Caco-2 (cell line): ENCODE measurements around the gene CMBL. TPM values are rescaled to one million over a fixed set of nuclear protein-coding genes. Genes with fewer than 3 reads are reported as not detected.

ENCODE experiments used
- BruUV-seq: library from RNA; stranded (reverse); fragments of 400-500 nt; replicated peaks from 2 replicates; lab custom pipeline; 2021; lab: Mats Ljungman, UMichigan
- CTCF ChIA-PET: fragments of 300-600 bp; sonication (Branson Sonifier 250); formaldehyde crosslinking; loops from one replicate; lab custom pipeline; 2022; ENCODE audit warnings: antibody characterized with exemption; lab: Charles Lee
- POLR2A ChIA-PET: fragments of 300-600 bp; sonication (Branson Sonifier 250); formaldehyde crosslinking; loops from one replicate; lab custom pipeline; 2022; ENCODE audit warnings: antibody characterized with exemption; lab: Charles Lee
- DNase-seq, 2 experiments: peaks; one replicate each; pipeline versions ENCODE4 v3.0.0 to v3.0.0-alpha.2; 2020 to 2022
- H3K27me3 ChIP-seq: replicated peaks from 2 replicates; pipeline ENCODE4 v1.6.0; 2011; ENCODE audit warnings: low read length; ENCODE audit not compliant: control insufficient read depth, insufficient read depth
- H3K36me3 ChIP-seq: 2 replicates; pipeline ENCODE4 v1.5.1; 2011; ENCODE audit warnings: low read length; ENCODE audit not compliant: control insufficient read depth, insufficient read depth
- H3K4me1 ChIP-seq: fragments of 250-450 bp; sonication (Bioruptor Pico); 2 replicates; pipeline ENCODE4 v1.5.1; 2020; ENCODE audit warnings: mild to moderate bottlenecking
- H3K4me3 ChIP-seq: 2 replicates; pipeline ENCODE4 v1.5.1; 2011; ENCODE audit warnings: low read depth, mild to moderate bottlenecking, control low read depth, low read length
- H3K9me3 ChIP-seq: fragments of 250-450 bp; sonication (Bioruptor Pico); 2 replicates; pipeline ENCODE4 v1.5.1; 2020; ENCODE audit warnings: mild to moderate bottlenecking, moderate library complexity
- H3K27ac Mint-ChIP-seq: one replicate; pipeline ENCODE4 v1.8.0; 2022; ENCODE audit warnings: mixed read lengths; ENCODE audit not compliant: unreplicated experiment
- H3K27me3 Mint-ChIP-seq: one replicate; pipeline ENCODE4 v1.8.0; 2022; ENCODE audit warnings: mixed read lengths; ENCODE audit not compliant: insufficient read depth, unreplicated experiment
- H3K36me3 Mint-ChIP-seq: one replicate; pipeline ENCODE4 v1.8.0; 2022; ENCODE audit warnings: mild to moderate bottlenecking, mixed read lengths; ENCODE audit not compliant: insufficient read depth, unreplicated experiment
- H3K4me1 Mint-ChIP-seq: one replicate; pipeline ENCODE4 v1.8.0; 2022; ENCODE audit warnings: low read depth, mixed read lengths; ENCODE audit not compliant: unreplicated experiment
- H3K4me3 Mint-ChIP-seq: one replicate; pipeline ENCODE4 v1.8.0; 2022; ENCODE audit warnings: mild to moderate bottlenecking, moderate library complexity, mixed read lengths; ENCODE audit not compliant: unreplicated experiment
- H3K9me3 Mint-ChIP-seq: one replicate; pipeline ENCODE4 v1.8.0; 2022; ENCODE audit warnings: mixed read lengths; ENCODE audit not compliant: unreplicated experiment
- intact Hi-C: fragments of 100-400 bp; cut with micrococcal nuclease; formaldehyde crosslinking; loops from one replicate; pipeline ENCODE4 v1.10.0; 2022; ENCODE audit not compliant: unreplicated experiment
- total RNA-seq: library from RNA; stranded (reverse); gene quantifications from 2 replicates; pipeline ENCODE4 v1.2.3, GENCODE V29; 2022
- TF ChIP-seq, protein P1 (sequence below), 2 experiments: fragments of 200-600 bp in 1 of 2; IDR thresholded peaks; 1 replicate in 1 of 2; 2 replicates in 1 of 2; pipeline versions ENCODE4 v1.5.1 to v1.8.0; 2011 to 2022; ENCODE audit warnings: antibody characterized with exemption in 1 of 2, control low read depth in 1 of 2, inconsistent platforms in 1 of 2, low read depth in 1 of 2, low read length in 1 of 2, mild to moderate bottlenecking in 1 of 2, moderate library complexity in 1 of 2; ENCODE audit not compliant: insufficient read depth in 1 of 2, severe bottlenecking in 1 of 2, unreplicated experiment in 1 of 2

Gene CMBL
- total RNA-seq, 1 experiment from 2014 or later, result 18.4 TPM

DNA sequence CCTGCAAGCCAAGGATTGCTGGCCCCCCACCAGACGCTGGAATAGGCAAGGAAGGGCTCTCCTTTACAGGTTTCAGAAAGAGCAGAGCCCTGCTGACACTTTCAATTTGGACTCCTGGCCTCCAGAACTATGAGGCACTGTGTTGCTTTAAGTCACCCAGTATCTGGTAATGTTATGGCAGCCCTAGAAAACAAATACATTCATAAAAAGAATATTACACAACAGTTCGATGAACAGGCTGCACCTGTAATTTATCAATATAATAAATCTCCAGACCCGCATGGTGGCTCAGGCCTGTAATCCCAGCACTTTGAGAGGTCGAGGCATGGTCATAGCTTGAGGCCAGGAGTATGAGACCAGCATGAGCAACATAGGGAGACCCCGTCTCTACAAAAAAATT lies 7.5 kb downstream of the CMBL start:
- BruUV-seq, result no TSS peak
- H3K9me3 ChIP-seq, result peaks cover 5% of the 10 kb centered on the region; the same call in 1 of the 2 replicates
- Mint-ChIP-seq H3K27me3 (no peaks in the 10 kb centered on the region), H3K9me3 (peaks cover 8% of the 10 kb centered on the region), H3K36me3 (no peaks in the 10 kb centered on the region), H3K4me3 (no peak overlapping the region), H3K27ac (no peak overlapping the region), H3K4me1 (peaks cover 4% of the 10 kb centered on the region)
- ChIA-PET CTCF (no interaction called here), POLR2A (no interaction called here)
- H3K4me3 ChIP-seq, result no peak overlapping the region
- no peaks in the 10 kb centered on the region; the same call in 1 of the 2 replicates for H3K4me1 ChIP-seq
- H3K27me3 ChIP-seq, result no peaks in the 10 kb centered on the region
- H3K36me3 ChIP-seq, result 0 out of 2 replicates have a peak, but pooled peaks cover 2% of the 10 kb centered on the region
- TF ChIP-seq, protein P1, sequence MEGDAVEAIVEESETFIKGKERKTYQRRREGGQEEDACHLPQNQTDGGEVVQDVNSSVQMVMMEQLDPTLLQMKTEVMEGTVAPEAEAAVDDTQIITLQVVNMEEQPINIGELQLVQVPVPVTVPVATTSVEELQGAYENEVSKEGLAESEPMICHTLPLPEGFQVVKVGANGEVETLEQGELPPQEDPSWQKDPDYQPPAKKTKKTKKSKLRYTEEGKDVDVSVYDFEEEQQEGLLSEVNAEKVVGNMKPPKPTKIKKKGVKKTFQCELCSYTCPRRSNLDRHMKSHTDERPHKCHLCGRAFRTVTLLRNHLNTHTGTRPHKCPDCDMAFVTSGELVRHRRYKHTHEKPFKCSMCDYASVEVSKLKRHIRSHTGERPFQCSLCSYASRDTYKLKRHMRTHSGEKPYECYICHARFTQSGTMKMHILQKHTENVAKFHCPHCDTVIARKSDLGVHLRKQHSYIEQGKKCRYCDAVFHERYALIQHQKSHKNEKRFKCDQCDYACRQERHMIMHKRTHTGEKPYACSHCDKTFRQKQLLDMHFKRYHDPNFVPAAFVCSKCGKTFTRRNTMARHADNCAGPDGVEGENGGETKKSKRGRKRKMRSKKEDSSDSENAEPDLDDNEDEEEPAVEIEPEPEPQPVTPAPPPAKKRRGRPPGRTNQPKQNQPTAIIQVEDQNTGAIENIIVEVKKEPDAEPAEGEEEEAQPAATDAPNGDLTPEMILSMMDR (IDR thresholded peaks at IDR 0.05; ENCODE audit: insufficient read depth in 1 of 2, low read depth in 1 of 2, low read length in 1 of 2, severe bottlenecking in 1 of 2, unreplicated experiment in 1 of 2), result no peak
- intact Hi-C loops, result no loop called here
- DNase-seq, result no peak

DNA sequence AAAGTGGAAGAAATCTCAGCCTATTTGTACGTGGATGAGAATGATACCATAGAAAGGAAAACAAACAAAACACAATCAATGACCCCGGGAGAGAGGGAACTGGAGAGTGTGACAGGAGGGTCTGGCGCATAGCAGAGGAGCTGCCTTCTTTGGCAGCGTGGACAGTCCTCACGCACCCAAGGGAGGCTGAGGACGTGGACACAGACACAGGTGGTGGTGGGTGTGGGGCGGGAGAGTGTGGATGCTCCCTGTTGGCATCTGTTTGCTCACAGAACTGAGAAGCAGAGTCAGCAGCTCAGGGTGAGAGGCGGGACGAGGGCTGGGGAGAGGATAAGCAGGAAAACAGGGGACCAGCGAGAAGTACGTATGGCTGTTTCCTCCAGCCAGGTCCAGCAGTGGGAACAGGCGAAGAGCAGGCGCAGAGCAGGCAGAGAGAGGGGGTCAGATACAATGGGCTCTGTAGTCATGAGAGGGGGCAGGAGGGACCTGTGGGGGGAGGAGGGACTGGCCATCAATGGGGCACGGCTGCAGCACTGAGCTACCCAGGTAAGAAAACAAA lies 10.0 kb downstream of the CMBL start:
- no peak for DNase-seq
- ChIA-PET CTCF (no interaction called here), POLR2A (no interaction called here)
- Histone ChIP-seq H3K9me3 (no peaks in the 10 kb centered on the region), H3K36me3 (0 out of 2 replicates have a peak, but pooled peaks cover 2% of the 10 kb centered on the region), H3K4me1 (no peaks in the 10 kb centered on the region), H3K27me3 (no peaks in the 10 kb centered on the region), H3K4me3 (no peak overlapping the region)
- BruUV-seq, result no TSS peak
- intact Hi-C loops, result no loop called here
- H3K36me3 Mint-ChIP-seq, result no peaks in the 10 kb centered on the region
- TF ChIP-seq, protein P1 (IDR thresholded peaks at IDR 0.05; ENCODE audit: insufficient read depth in 1 of 2, low read depth in 1 of 2, low read length in 1 of 2, severe bottlenecking in 1 of 2, unreplicated experiment in 1 of 2), result no peak
- H3K4me3 Mint-ChIP-seq, result no peak overlapping the region
- H3K27me3 Mint-ChIP-seq, result no peaks in the 10 kb centered on the region
- H3K27ac Mint-ChIP-seq, result no peak overlapping the region
- H3K9me3 Mint-ChIP-seq, result peaks cover under 1% of the 10 kb centered on the region
- H3K4me1 Mint-ChIP-seq, result no peaks in the 10 kb centered on the region

DNA sequence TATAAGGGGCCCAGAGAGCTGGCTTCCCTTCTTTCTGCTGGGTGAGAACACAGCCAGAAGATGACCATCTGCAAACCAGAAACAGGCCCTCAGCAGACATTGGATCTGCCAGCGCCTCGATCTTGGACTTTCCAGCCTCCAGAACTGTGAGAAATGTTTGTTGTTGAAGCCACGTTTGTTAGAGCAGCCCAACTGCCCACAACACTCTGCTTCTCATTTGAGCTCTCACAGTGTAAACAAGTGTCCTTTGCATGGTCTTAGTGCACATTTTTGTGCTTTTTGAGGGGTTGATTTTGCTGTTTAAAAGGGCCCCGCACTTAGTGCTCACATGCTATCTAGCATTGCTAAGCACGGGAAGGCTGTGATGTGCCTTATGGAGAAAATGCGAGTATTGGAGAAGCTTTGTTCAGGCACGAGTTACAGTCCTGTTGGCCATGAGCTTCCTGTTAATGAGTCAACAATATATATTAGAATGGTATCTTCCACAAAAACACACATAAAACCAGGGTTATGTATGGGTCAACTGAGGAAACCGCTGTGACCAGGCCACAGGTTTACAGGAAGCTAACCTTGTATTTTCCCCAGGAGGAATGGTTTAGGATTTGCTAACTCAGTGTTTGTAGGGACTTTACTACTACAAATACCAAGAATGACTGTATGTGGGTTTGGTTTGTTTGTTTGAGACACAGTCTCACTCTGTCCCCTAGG lies 11.9 kb downstream of the CMBL start:
- no peak overlapping the region for H3K4me3 Mint-ChIP-seq
- H3K4me3 ChIP-seq, result no peak overlapping the region
- no peak for DNase-seq
- no peak overlapping the region for H3K27ac Mint-ChIP-seq
- no peaks in the 10 kb centered on the region for H3K4me1 ChIP-seq
- intact Hi-C loops, result no loop called here
- ChIA-PET CTCF (no interaction called here), POLR2A (no interaction called here)
- H3K4me1 Mint-ChIP-seq, result no peaks in the 10 kb centered on the region
- TF ChIP-seq, protein P1 (IDR thresholded peaks at IDR 0.05; ENCODE audit: insufficient read depth in 1 of 2, low read depth in 1 of 2, low read length in 1 of 2, severe bottlenecking in 1 of 2, unreplicated experiment in 1 of 2), result no peak
- H3K27me3 Mint-ChIP-seq, result no peaks in the 10 kb centered on the region
- no TSS peak for BruUV-seq
- no peaks in the 10 kb centered on the region for H3K36me3 Mint-ChIP-seq
- no peaks in the 10 kb centered on the region for H3K27me3 ChIP-seq
- H3K9me3 Mint-ChIP-seq, result no peaks in the 10 kb centered on the region
- no peaks in the 10 kb centered on the region for H3K9me3 ChIP-seq
- H3K36me3 ChIP-seq, result 0 out of 2 replicates have a peak, but pooled peaks cover 2% of the 10 kb centered on the region
